Heart left ventricle (tissue), 13 donors: ENCODE data around the gene FASN.

Experiments used
- POLR2A ChIP-seq, 2 donors: fragments of 450-650 bp; IDR thresholded peaks; one replicate each; pipeline ENCODE4 v1.6.1; 2017; ENCODE audit warnings: antibody characterized with exemption in 2 of 2, mild to moderate bottlenecking in 2 of 2, moderate library complexity in 2 of 2
- TF ChIP-seq, protein P1 (sequence below), 12 donors: fragments of 200-600 bp; sonication (generic) in 4 of 12; IDR thresholded peaks; one replicate each; pipeline versions ENCODE4 v1.5.0 to v1.8.0; 2018 to 2022; ENCODE audit warnings: antibody characterized with exemption in 12 of 12, mild to moderate bottlenecking in 5 of 12
- donor health status: ischemic (EF 13 %, LVEDD 7.1; RV severe dilation, severe dysfunction).
- donor health status: DM: no; HTN: yes; CAD: no.
- donor health status: DM: no; HTN: no; CAD: no.
- donor health status: ischemic (EF 25% LVEDD 6.9; RV normal size, moderate dysfunction).
- donor health status: ischemic (EF 25% LVEDD 5.7; RV mildly dilated, moderate dysfunction).
- donor health status: ischemic (EF 35%, LVEDD 5.7; RV mildly dilated, moderate dysfunction).
- donor health status: nonischemic (EF 11% LVEDD 7.7; RV severe dilation, severe dysfunction).
- donor health status: DM: yes; HTN: yes; CAD: no.
- donor health status: PGD.
- donor health status: ischemic (EF 29% LVEDD 5.4; RV normal size, mild dysfunction).
- donor health status: nonischemic (EF 23%, LVEDD 6.1; RV moderate dilation, normal function).

DNA sequence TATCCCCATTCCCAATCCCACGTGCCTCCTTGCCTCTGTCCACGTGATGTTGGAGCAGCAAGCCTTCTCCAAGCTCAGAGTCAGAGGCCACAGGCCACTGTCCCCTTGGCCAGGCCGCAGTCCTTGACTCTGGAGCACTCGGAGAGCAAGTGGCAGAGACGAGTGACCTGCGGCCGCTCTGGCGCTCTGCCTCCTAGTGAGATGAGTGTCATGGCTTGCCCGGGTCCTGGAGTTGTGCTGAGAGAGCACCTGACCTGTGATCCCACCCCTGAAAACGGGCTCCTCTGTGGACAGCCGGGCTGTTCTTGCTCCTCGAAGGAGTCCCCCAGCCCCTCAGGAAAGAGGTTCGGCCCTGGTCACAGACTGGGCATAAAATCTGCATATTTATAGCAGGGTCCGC, 10.0 kb upstream of the FASN start:
- TF ChIP-seq, protein P1, sequence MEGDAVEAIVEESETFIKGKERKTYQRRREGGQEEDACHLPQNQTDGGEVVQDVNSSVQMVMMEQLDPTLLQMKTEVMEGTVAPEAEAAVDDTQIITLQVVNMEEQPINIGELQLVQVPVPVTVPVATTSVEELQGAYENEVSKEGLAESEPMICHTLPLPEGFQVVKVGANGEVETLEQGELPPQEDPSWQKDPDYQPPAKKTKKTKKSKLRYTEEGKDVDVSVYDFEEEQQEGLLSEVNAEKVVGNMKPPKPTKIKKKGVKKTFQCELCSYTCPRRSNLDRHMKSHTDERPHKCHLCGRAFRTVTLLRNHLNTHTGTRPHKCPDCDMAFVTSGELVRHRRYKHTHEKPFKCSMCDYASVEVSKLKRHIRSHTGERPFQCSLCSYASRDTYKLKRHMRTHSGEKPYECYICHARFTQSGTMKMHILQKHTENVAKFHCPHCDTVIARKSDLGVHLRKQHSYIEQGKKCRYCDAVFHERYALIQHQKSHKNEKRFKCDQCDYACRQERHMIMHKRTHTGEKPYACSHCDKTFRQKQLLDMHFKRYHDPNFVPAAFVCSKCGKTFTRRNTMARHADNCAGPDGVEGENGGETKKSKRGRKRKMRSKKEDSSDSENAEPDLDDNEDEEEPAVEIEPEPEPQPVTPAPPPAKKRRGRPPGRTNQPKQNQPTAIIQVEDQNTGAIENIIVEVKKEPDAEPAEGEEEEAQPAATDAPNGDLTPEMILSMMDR (IDR thresholded peaks at IDR 0.05): no peak
- TF ChIP-seq POLR2A (IDR thresholded peaks at IDR 0.05): no peak
